DOHH2 (cell line): ENCODE measurements around the gene PAXX.

Experiments used
- H3F3A ChIP-seq: fragments of 200-600 bp; sonication (generic), shearing (Covaris generic); 2 replicates; pipeline ENCODE4 v1.6.0; 2016; ENCODE audit warnings: antibody characterized with exemption, mild to moderate bottlenecking; ENCODE audit not compliant: control insufficient read depth, insufficient read depth
- H3K27ac ChIP-seq: fragments of 200-600 bp; sonication (generic); 2 replicates; pipeline ENCODE4 v1.5.1; 2014; ENCODE audit warnings: low read depth, mild to moderate bottlenecking, low read length, moderate library complexity
- H3K27me3 ChIP-seq: fragments of 200-600 bp; sonication (generic); 2 replicates; pipeline ENCODE4 v1.6.1; 2014; ENCODE audit warnings: mild to moderate bottlenecking, low read length, mixed read lengths; ENCODE audit not compliant: control insufficient read depth
- H3K36me3 ChIP-seq: fragments of 200-600 bp; sonication (generic); 2 replicates; pipeline ENCODE4 v1.6.1; 2014; ENCODE audit warnings: mild to moderate bottlenecking, low read length, moderate library complexity, mixed read lengths; ENCODE audit not compliant: control insufficient read depth
- H3K4me1 ChIP-seq: fragments of 200-600 bp; sonication (generic); 2 replicates; pipeline ENCODE4 v1.6.1; 2014; ENCODE audit warnings: mild to moderate bottlenecking, low read length, mixed read lengths; ENCODE audit not compliant: control insufficient read depth
- H3K4me2 ChIP-seq: fragments of 200-600 bp; sonication (generic); 2 replicates; pipeline ENCODE4 v1.6.0; 2014; ENCODE audit warnings: mild to moderate bottlenecking, low read length, moderate library complexity
- H3K4me3 ChIP-seq: fragments of 200-600 bp; sonication (generic); 2 replicates; pipeline ENCODE4 v1.5.1; 2014; ENCODE audit warnings: mild to moderate bottlenecking, low read length, mixed read lengths
- H3K79me2 ChIP-seq: fragments of 200-600 bp; sonication (generic); 2 replicates; pipeline ENCODE4 v1.6.1; 2014; ENCODE audit warnings: mild to moderate bottlenecking, low read length, mixed read lengths; ENCODE audit not compliant: control insufficient read depth
- H3K9me2 ChIP-seq: fragments of 200-600 bp; sonication (generic); replicated peaks from 2 replicates; pipeline ENCODE4 v1.6.1; 2014; ENCODE audit warnings: mild to moderate bottlenecking, low read length, mixed read lengths; ENCODE audit not compliant: control insufficient read depth
- H3K9me3 ChIP-seq: fragments of 200-600 bp; sonication (generic); 2 replicates; pipeline ENCODE4 v1.6.1; 2014; ENCODE audit warnings: antibody characterized with exemption, low read length, mixed read lengths; ENCODE audit not compliant: control insufficient read depth, insufficient read depth
- H4K20me1 ChIP-seq: fragments of 200-600 bp; sonication (generic); 2 replicates; pipeline ENCODE4 v1.6.0; 2014; ENCODE audit warnings: low read depth, mild to moderate bottlenecking, antibody characterized with exemption, low read length, moderate library complexity; ENCODE audit not compliant: control insufficient read depth, insufficient read depth
- EZH2phosphoT487 ChIP-seq: fragments of 200-600 bp; sonication (generic); IDR thresholded peaks from 2 replicates; pipeline ENCODE4 v1.6.1; 2017; ENCODE audit warnings: borderline replicate concordance, mild to moderate bottlenecking, antibody characterized with exemption, low read length, moderate library complexity, mixed read lengths
- TF ChIP-seq, protein P1 (sequence below): fragments of 200-600 bp; sonication (generic); IDR thresholded peaks from one replicate; pipeline ENCODE4 v1.5.1; 2014; ENCODE audit warnings: antibody characterized with exemption, mild to moderate bottlenecking, low read depth, low read length; ENCODE audit not compliant: poor library complexity, severe bottlenecking

The PAXX gene

DNA sequence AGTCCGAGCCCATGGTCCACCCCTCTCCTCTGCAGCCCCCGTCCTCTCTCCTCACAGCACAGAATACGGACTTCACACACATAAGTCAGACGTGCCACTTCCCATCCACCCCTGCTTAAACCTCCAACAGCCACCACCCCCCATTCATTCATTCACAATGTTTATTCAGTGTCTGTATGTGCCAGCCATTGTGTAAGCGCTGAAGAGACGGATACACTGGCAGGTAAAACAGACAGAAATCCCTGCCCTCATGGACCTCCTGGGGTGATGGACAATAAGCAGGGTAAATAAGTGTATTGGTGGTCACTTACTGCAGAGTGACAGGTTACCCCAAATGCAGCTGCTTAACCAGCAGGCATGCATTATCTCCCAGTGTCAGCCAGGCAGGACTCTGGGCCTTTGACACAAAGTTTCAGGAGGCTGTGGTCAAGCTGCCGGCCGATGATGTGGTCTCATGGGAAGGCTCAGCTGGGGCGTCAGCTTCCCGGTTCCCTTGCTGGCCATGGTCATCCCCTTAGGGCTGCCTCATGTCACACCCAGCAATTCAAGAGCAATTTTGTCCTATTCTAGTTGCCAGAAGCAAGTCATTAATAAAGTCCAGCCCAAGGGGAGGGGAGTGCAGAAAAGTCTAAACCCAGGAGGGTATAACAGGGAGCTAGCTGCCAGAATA lies 1.8 kb upstream of the PAXX start:
- Histone ChIP-seq H3K4me2 (no peak overlapping the region), H3K4me3 (no peak overlapping the region), H3K79me2 (peaks cover 10% of the 10 kb centered on the region), H3K36me3 (peaks cover 8% of the 10 kb centered on the region), H3K9me3 (no peaks in the 10 kb centered on the region), H3F3A (no peaks in the 10 kb centered on the region), H3K4me1 (peaks cover 11% of the 10 kb centered on the region), H4K20me1 (peaks cover 7% of the 10 kb centered on the region; the same call in 1 of the 2 replicates), H3K9me2 (no peaks in the 10 kb centered on the region), H3K27me3 (peaks cover 28% of the 10 kb centered on the region), H3K27ac (no peak overlapping the region)
- no peak for TF ChIP-seq EZH2phosphoT487
- TF ChIP-seq, protein P1, sequence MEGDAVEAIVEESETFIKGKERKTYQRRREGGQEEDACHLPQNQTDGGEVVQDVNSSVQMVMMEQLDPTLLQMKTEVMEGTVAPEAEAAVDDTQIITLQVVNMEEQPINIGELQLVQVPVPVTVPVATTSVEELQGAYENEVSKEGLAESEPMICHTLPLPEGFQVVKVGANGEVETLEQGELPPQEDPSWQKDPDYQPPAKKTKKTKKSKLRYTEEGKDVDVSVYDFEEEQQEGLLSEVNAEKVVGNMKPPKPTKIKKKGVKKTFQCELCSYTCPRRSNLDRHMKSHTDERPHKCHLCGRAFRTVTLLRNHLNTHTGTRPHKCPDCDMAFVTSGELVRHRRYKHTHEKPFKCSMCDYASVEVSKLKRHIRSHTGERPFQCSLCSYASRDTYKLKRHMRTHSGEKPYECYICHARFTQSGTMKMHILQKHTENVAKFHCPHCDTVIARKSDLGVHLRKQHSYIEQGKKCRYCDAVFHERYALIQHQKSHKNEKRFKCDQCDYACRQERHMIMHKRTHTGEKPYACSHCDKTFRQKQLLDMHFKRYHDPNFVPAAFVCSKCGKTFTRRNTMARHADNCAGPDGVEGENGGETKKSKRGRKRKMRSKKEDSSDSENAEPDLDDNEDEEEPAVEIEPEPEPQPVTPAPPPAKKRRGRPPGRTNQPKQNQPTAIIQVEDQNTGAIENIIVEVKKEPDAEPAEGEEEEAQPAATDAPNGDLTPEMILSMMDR = no peak

DNA sequence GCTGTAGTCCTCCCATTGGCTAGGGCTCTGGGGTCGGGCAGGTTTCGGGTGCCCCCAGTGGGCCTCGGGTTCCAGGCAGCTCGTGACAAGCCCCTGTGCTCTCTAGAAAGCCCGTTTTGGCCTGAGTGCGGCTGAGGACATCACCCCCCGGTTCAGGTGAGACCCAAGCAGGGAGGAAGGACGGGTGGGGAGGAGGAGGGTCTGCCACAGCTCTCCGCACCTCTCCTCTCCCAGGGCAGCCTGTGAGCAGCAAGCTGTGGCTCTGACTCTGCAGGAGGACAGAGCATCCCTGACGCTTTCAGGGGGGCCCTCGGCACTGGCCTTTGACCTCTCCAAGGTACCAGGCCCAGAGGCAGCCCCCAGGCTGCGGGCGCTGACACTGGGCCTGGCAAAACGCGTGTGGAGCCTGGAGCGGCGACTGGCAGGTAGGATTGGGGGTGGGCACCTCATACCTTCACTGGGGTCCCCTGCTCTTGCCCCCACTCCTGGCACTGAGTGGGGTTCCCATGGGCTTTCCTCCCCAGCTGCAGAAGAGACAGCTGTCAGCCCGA lies 672 bp downstream of the PAXX start:
- Histone ChIP-seq H3K9me3 (no peaks in the 10 kb centered on the region), H3K9me2 (no peaks in the 10 kb centered on the region), H3K27ac (peak overlapping the region; percentile 60), H4K20me1 (peaks cover 7% of the 10 kb centered on the region; the same call in 1 of the 2 replicates), H3K27me3 (peaks cover 37% of the 10 kb centered on the region), H3K36me3 (peaks cover 8% of the 10 kb centered on the region), H3K79me2 (peaks cover 10% of the 10 kb centered on the region), H3F3A (no peaks in the 10 kb centered on the region), H3K4me3 (peak overlapping the region; percentile 75), H3K4me1 (peaks cover 24% of the 10 kb centered on the region), H3K4me2 (peak overlapping the region; percentile 76)
- no peak for TF ChIP-seq EZH2phosphoT487
- TF ChIP-seq, protein P1 = peak; percentile 43

DNA sequence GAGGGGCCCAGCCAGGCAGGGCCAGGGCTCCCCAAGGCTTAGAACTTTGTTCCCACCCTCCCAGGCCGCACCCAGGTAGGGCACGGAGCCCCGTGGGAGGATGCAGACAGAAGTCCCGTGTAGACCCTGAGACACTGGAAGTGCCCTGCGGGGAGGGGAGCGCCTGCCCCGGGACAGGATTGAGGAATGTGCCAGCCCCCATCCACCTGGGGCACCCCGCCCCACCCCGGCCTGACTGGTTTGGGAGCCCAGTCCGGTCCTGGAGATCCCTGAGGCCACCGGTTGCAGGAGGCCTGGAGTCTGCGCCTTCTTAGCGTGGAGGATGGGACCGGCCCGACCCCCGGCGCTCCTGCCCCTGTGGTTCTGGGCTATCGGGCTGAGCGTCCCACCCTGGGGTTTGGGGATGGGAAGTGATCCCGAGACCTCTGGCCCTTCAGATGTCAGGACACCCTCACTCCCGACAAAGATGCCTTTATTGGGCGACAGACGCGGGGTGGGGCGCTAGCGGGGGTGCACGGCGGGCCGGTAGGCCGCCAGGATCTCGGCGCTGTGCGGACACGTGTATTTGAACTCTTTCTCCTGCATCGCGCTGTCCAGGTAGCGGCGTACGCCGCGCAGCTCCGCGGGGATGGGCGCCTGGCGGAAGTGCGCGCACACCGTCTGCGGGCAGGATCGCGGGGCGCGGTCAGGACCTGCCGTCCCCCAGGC lies 2.1 kb downstream of the PAXX start:
- Histone ChIP-seq H3K79me2 (peaks cover 10% of the 10 kb centered on the region), H3K36me3 (peaks cover 8% of the 10 kb centered on the region), H3K27ac (no peak overlapping the region), H3K9me3 (no peaks in the 10 kb centered on the region), H3K4me1 (peaks cover 27% of the 10 kb centered on the region), H3K4me2 (no peak overlapping the region), H3F3A (no peaks in the 10 kb centered on the region), H3K9me2 (no peaks in the 10 kb centered on the region), H4K20me1 (peaks cover 7% of the 10 kb centered on the region; the same call in 1 of the 2 replicates), H3K27me3 (peaks cover 39% of the 10 kb centered on the region), H3K4me3 (no peak overlapping the region)
- TF ChIP-seq EZH2phosphoT487 = no peak
- TF ChIP-seq, protein P1 = no peak
